ENCODE results near the gene ULK4. TPM values are rescaled to one million over a fixed set of nuclear protein-coding genes. Genes with fewer than 3 reads are reported as not detected.

Gene ULK4
- polyA plus RNA-seq, 1 of the 3 experiments (the other 2 are of a cell fraction): 6.2 TPM

DNA sequence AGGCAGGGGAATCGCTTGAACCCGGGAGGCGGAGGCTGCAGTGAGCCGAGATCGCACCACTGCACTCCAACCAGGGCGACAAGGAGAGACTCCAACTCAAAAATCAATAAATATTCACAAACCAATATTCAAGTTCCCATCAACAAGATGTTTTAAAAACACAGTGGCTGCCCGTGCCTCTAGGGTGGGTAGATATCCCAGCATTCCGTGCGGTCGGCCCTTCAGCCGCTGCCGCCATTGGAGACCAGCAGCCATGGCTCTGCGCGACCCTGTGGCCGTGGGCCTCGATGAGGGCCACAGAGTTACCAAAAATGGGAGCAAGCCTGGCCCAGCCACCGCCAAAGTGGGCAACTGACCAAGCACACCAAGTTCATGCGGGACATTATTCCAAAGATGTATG, 6.7 kb downstream of the ULK4 start:
- TF ChIP-seq, protein P1, sequence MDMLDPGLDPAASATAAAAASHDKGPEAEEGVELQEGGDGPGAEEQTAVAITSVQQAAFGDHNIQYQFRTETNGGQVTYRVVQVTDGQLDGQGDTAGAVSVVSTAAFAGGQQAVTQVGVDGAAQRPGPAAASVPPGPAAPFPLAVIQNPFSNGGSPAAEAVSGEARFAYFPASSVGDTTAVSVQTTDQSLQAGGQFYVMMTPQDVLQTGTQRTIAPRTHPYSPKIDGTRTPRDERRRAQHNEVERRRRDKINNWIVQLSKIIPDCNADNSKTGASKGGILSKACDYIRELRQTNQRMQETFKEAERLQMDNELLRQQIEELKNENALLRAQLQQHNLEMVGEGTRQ (IDR thresholded peaks at IDR 0.05; ENCODE audit: borderline replicate concordance, low read depth, low read length): no peak
- no peak for TF ChIP-seq ELF1 (IDR thresholded peaks at IDR 0.05)
- TF ChIP-seq ZBTB33 (IDR thresholded peaks at IDR 0.05; ENCODE audit: borderline replicate concordance, low read depth): no peak
- TF ChIP-seq, protein P2, sequence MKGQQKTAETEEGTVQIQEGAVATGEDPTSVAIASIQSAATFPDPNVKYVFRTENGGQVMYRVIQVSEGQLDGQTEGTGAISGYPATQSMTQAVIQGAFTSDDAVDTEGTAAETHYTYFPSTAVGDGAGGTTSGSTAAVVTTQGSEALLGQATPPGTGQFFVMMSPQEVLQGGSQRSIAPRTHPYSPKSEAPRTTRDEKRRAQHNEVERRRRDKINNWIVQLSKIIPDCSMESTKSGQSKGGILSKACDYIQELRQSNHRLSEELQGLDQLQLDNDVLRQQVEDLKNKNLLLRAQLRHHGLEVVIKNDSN (IDR thresholded peaks at IDR 0.05; ENCODE audit: borderline replicate concordance, low read depth): no peak
- no peak for TF ChIP-seq RFX5 (IDR thresholded peaks at IDR 0.05; ENCODE audit: low read length)
- no peak for TF ChIP-seq CHD2 (IDR thresholded peaks at IDR 0.05; ENCODE audit: low read length, partially characterized antibody)
- no peak for TF ChIP-seq NRF1 (IDR thresholded peaks at IDR 0.05; ENCODE audit: low read depth, low read length)
- no peak for TF ChIP-seq PBX3 (IDR thresholded peaks at IDR 0.05)
- no peak for TF ChIP-seq TCF12 (IDR thresholded peaks at IDR 0.05)
- TF ChIP-seq, protein P3, sequence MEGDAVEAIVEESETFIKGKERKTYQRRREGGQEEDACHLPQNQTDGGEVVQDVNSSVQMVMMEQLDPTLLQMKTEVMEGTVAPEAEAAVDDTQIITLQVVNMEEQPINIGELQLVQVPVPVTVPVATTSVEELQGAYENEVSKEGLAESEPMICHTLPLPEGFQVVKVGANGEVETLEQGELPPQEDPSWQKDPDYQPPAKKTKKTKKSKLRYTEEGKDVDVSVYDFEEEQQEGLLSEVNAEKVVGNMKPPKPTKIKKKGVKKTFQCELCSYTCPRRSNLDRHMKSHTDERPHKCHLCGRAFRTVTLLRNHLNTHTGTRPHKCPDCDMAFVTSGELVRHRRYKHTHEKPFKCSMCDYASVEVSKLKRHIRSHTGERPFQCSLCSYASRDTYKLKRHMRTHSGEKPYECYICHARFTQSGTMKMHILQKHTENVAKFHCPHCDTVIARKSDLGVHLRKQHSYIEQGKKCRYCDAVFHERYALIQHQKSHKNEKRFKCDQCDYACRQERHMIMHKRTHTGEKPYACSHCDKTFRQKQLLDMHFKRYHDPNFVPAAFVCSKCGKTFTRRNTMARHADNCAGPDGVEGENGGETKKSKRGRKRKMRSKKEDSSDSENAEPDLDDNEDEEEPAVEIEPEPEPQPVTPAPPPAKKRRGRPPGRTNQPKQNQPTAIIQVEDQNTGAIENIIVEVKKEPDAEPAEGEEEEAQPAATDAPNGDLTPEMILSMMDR (IDR thresholded peaks at IDR 0.05): no peak
- TF ChIP-seq TEAD4 (IDR thresholded peaks at IDR 0.05; ENCODE audit: borderline replicate concordance, insufficient read depth): no peak
- no peak for TF ChIP-seq YY1 (IDR thresholded peaks at IDR 0.05; ENCODE audit: low read depth)
- TF ChIP-seq TAF1 (IDR thresholded peaks at IDR 0.05; ENCODE audit: borderline replicate concordance, low read depth, low read length): no peak
- no peak for TF ChIP-seq GATA2 (CRISPR knock-in tag; IDR thresholded peaks at IDR 0.05)
- no peak for TF ChIP-seq REST (IDR thresholded peaks at IDR 0.05; ENCODE audit: low read depth, low read length)
- TF ChIP-seq FOXM1 (IDR thresholded peaks at IDR 0.05; ENCODE audit: low read depth): no peak
- no peak for TF ChIP-seq FOXJ3 (CRISPR knock-in tag; IDR thresholded peaks at IDR 0.05)
- H3F3A ChIP-seq (replicated peaks; ENCODE audit: insufficient read depth): no peaks in the 10 kb centered on the region
- WGBS (ENCODE audit: low lambda C conversion rate): 82% methylated on average over 7 of the region's 18 CpGs
- peaks cover 0 to 7% of the 10 kb centered on the region in 2 experiments for H3K36me3 ChIP-seq (replicated peaks in 1 of 2; ENCODE audit: control insufficient read depth in 1 of 2, insufficient read depth in 2 of 2, low read length in 1 of 2)
- no peak for DNase-seq
- H3K9ac ChIP-seq: no peak overlapping the region
- no peaks in the 10 kb centered on the region for H3K4me1 ChIP-seq (ENCODE audit: control insufficient read depth in 1 of 2, insufficient read depth in 2 of 2, low read depth in 1 of 2, low read length in 1 of 2)
- no peaks in the 10 kb centered on the region for H4K20me1 ChIP-seq (ENCODE audit: insufficient read depth)
- H2AFZ ChIP-seq (ENCODE audit: low read depth): no peak overlapping the region
- H3K27me3 ChIP-seq (ENCODE audit: insufficient read depth): no peaks in the 10 kb centered on the region
- POLR2A ChIA-PET: no interaction called here
- H3K27ac ChIP-seq (ENCODE audit: low read depth in 2 of 2, low read length in 1 of 2): no peak overlapping the region
- no peak overlapping the region for H3K4me2 ChIP-seq
- H3K4me3 ChIP-seq (ENCODE audit: low read depth in 2 of 2, low read length in 1 of 2): no peak overlapping the region
- H3K9me2 ChIP-seq: no peaks in the 10 kb centered on the region
- CTCF ChIA-PET: no interaction called here
- H3K79me2 ChIP-seq (ENCODE audit: insufficient read depth): peaks cover 29% of the 10 kb centered on the region
- peaks cover 5% of the 10 kb centered on the region; the same call in 1 of the 2 replicates for H3K9me3 ChIP-seq
